ENCODE measurements around the gene DFFA.

The DFFA gene

DNA sequence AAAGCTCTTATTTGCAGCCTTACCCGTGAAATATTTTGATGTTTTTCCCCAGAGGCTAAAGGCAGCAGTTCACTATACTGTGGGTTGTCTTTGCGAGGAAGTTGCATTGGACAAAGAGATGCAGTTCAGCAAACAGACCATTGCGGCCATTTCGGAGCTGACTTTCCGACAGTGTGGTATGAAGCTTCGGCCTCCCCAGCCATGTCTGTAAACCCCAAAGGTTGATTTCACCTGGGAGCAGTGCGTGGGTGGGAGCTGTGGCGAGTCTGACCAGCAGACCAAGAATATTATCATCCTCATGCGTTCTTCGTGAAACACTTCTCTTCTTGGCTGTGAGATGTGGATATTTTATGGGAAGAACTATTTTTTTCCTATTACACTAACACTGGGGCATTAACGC, 38.5 kb downstream of the DFFA start:
- no peak overlapping the region for H3K9ac ChIP-seq (ENCODE audit: low read depth, low read length)
- H3K4me3 ChIP-seq (ENCODE audit: low read depth in 1 of 2, low read length in 2 of 2) = no peak overlapping the region
- H3K27me3 ChIP-seq (ENCODE audit: insufficient read depth, low read length, poor library complexity) = no peaks in the 10 kb centered on the region
- no peak for TF ChIP-seq EZH2 (IDR thresholded peaks at IDR 0.05; ENCODE audit: borderline replicate concordance, low read depth, low read length, severe bottlenecking)
- TF ChIP-seq, protein P1, sequence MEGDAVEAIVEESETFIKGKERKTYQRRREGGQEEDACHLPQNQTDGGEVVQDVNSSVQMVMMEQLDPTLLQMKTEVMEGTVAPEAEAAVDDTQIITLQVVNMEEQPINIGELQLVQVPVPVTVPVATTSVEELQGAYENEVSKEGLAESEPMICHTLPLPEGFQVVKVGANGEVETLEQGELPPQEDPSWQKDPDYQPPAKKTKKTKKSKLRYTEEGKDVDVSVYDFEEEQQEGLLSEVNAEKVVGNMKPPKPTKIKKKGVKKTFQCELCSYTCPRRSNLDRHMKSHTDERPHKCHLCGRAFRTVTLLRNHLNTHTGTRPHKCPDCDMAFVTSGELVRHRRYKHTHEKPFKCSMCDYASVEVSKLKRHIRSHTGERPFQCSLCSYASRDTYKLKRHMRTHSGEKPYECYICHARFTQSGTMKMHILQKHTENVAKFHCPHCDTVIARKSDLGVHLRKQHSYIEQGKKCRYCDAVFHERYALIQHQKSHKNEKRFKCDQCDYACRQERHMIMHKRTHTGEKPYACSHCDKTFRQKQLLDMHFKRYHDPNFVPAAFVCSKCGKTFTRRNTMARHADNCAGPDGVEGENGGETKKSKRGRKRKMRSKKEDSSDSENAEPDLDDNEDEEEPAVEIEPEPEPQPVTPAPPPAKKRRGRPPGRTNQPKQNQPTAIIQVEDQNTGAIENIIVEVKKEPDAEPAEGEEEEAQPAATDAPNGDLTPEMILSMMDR (IDR thresholded peaks at IDR 0.05; ENCODE audit: borderline replicate concordance, extremely low read depth, low read length, poor library complexity, severe bottlenecking) = no peak
- peaks cover 5% of the 10 kb centered on the region for H3K36me3 ChIP-seq (ENCODE audit: insufficient read depth, low read length)
- H3K79me2 ChIP-seq (ENCODE audit: insufficient read depth, low read length) = peaks cover 25% of the 10 kb centered on the region
- DNase-seq (no peak), ATAC-seq (ENCODE audit: insufficient read depth, low read depth) (no peak)
- no peaks in the 10 kb centered on the region for H4K20me1 ChIP-seq (ENCODE audit: insufficient read depth, low read length)
- no peak overlapping the region for H2AFZ ChIP-seq (ENCODE audit: low read depth, low read length)
- H3K4me1 ChIP-seq (ENCODE audit: insufficient read depth, low read length) = peaks cover 37% of the 10 kb centered on the region
- H3K9me3 ChIP-seq (ENCODE audit: insufficient read depth, low read length, severe bottlenecking) = no peaks in the 10 kb centered on the region
- no peak overlapping the region for H3K27ac ChIP-seq (ENCODE audit: low read length)
- no peak overlapping the region for H3K4me2 ChIP-seq (ENCODE audit: insufficient read depth, low read length)

DNA sequence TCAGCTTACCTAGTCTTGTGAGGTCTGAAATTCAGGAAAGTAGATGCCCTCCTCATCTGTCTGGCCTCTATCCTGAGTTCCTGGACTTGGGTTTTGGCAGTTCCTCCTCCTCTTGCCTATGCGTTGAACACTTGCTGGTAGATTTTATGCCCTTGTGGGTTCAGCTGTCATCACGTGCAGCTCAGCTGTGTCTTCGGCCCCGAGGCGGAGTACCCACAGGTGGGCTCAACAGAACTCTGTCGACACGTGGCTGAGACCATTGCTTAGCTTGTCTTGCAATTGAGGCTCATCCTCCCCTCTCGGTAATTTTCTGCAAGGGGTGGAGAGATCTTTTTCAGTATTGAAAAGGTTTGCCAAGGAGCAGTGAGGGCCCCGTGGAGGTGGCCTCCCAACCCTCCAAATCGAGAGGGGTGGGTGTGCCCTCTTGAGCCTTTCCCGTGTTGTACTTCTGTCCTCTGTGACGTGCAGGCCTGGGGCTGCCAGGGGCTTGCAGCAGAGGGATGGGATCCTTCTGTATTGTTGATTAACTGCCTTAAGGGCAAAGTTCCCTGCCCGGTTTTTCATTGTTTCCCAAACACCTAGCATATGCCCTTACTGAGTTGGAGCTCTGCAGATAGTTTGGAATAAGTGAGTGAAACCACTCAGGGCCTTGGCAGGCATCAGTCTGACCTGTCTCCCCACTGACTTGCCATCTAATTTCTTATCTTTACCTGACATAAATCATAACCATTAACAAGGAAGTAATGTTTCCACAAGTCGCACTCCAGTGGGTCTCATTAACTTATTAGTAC, 39.2 kb downstream of the DFFA start:
- no peaks in the 10 kb centered on the region for H4K20me1 ChIP-seq (ENCODE audit: insufficient read depth, low read length)
- H3K27me3 ChIP-seq (ENCODE audit: insufficient read depth, low read length, poor library complexity) = no peaks in the 10 kb centered on the region
- peaks cover 42% of the 10 kb centered on the region for H3K4me1 ChIP-seq (ENCODE audit: insufficient read depth, low read length)
- DNase-seq (no peak), ATAC-seq (ENCODE audit: insufficient read depth, low read depth) (no peak)
- TF ChIP-seq, protein P1 (IDR thresholded peaks at IDR 0.05; ENCODE audit: borderline replicate concordance, extremely low read depth, low read length, poor library complexity, severe bottlenecking) = no peak
- TF ChIP-seq EZH2 (IDR thresholded peaks at IDR 0.05; ENCODE audit: borderline replicate concordance, low read depth, low read length, severe bottlenecking) = no peak
- H3K9ac ChIP-seq (ENCODE audit: low read depth, low read length) = peak overlapping the region; percentile 2; the same call in 1 of the 2 replicates
- H3K9me3 ChIP-seq (ENCODE audit: insufficient read depth, low read length, severe bottlenecking) = no peaks in the 10 kb centered on the region
- peaks cover 25% of the 10 kb centered on the region for H3K79me2 ChIP-seq (ENCODE audit: insufficient read depth, low read length)
- peak overlapping the region; percentile 27; the same call in 1 of the 2 replicates for H3K4me2 ChIP-seq (ENCODE audit: insufficient read depth, low read length)
- no peak overlapping the region for H3K27ac ChIP-seq (ENCODE audit: low read length)
- H3K36me3 ChIP-seq (ENCODE audit: insufficient read depth, low read length) = peaks cover 5% of the 10 kb centered on the region
- H2AFZ ChIP-seq (ENCODE audit: low read depth, low read length) = no peak overlapping the region
- H3K4me3 ChIP-seq (ENCODE audit: low read depth in 1 of 2, low read length in 2 of 2) = no peak overlapping the region

DNA sequence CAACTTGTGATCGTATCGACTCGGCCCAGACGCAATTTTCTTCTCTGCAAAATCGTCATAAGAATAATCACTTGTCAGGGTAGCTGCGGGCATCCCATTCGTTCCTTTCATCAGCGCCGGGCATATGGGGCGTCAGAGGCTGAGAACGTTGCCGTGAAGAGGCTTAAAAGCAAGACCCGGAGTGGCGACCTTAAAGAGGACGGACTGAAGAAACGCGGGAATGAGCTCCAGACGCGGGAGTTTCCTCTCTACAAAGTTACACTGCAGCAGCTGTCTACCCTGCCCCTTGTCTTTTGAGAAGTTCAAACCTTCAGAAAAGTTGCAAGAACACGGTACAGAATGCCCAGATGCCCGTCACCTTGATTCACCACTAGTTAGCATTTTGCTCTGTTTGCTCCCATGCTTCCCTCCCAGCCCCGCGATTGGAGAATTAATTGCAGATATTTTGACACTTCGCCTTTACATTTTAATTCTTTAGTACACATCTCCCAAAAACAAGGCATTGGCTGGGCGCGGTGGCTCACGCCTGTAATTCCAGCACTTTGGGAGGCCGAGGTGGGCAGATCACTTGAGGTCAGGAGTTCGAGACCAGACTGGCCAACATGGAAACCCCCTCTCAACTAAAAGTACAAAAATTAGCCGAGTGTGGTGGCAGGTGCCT, 41.1 kb downstream of the DFFA start:
- Histone ChIP-seq H3K27me3 (ENCODE audit: insufficient read depth, low read length, poor library complexity) (no peaks in the 10 kb centered on the region), H3K9me3 (ENCODE audit: insufficient read depth, low read length, severe bottlenecking) (no peaks in the 10 kb centered on the region), H2AFZ (ENCODE audit: low read depth, low read length) (peak overlapping the region; percentile 84), H3K9ac (ENCODE audit: low read depth, low read length) (peak overlapping the region; percentile 63), H3K4me1 (ENCODE audit: insufficient read depth, low read length) (peaks cover 47% of the 10 kb centered on the region), H3K36me3 (ENCODE audit: insufficient read depth, low read length) (peaks cover 5% of the 10 kb centered on the region), H3K4me3 (ENCODE audit: low read depth in 1 of 2, low read length in 2 of 2) (peak overlapping the region; percentile 32 to 72), H3K4me2 (ENCODE audit: insufficient read depth, low read length) (peak overlapping the region; percentile 92), H3K27ac (ENCODE audit: low read length) (peak overlapping the region; percentile 91), H4K20me1 (ENCODE audit: insufficient read depth, low read length) (no peaks in the 10 kb centered on the region), H3K79me2 (ENCODE audit: insufficient read depth, low read length) (peaks cover 25% of the 10 kb centered on the region)
- ATAC-seq (ENCODE audit: insufficient read depth, low read depth) (0 out of 3 replicates have a peak, but pooled peaks have one; percentile 7), DNase-seq (peak; percentile 37)
- no peak for TF ChIP-seq EZH2 (IDR thresholded peaks at IDR 0.05; ENCODE audit: borderline replicate concordance, low read depth, low read length, severe bottlenecking)
- TF ChIP-seq, protein P1 (IDR thresholded peaks at IDR 0.05; ENCODE audit: borderline replicate concordance, extremely low read depth, low read length, poor library complexity, severe bottlenecking) = peak; percentile 5

Measured in DND-41 (cell line).